Mesenchymal stem cell (in vitro differentiated cells and primary cell): Measurements from ENCODE around the gene LAYN.

Experiments used
- DNase-seq: peaks from one replicate; pipeline ENCODE4 v3.0.0-alpha.2; 2013
- H2AFZ ChIP-seq: one replicate; pipeline ENCODE4 v1.6.1; 2013; ENCODE audit warnings: low read depth, mild to moderate bottlenecking, control low read depth, inconsistent platforms, low read length, moderate library complexity
- H2AK5ac ChIP-seq: 2 replicates; pipeline ENCODE4 v1.6.1; 2013; ENCODE audit warnings: low read length, moderate library complexity, mild to moderate bottlenecking, inconsistent platforms; ENCODE audit not compliant: severe bottlenecking
- H2BK120ac ChIP-seq: one replicate; pipeline ENCODE4 v1.6.1; 2013; ENCODE audit warnings: low read depth, mild to moderate bottlenecking, inconsistent platforms, low read length, moderate library complexity
- H2BK12ac ChIP-seq, 2 experiments: one replicate each; pipeline ENCODE4 v1.6.1; 2013; ENCODE audit warnings: inconsistent platforms in 2 of 2, low read length in 2 of 2, mild to moderate bottlenecking in 2 of 2, moderate library complexity in 2 of 2, control low read depth in 1 of 2
- H2BK15ac ChIP-seq: one replicate; pipeline ENCODE4 v1.6.1; 2013; ENCODE audit warnings: mild to moderate bottlenecking, low read depth, inconsistent platforms; ENCODE audit not compliant: poor library complexity, severe bottlenecking
- H2BK5ac ChIP-seq: 2 replicates; pipeline ENCODE4 v1.6.1; 2013; ENCODE audit warnings: low read depth, mild to moderate bottlenecking, low read length, control low read depth, inconsistent platforms; ENCODE audit not compliant: poor library complexity, severe bottlenecking
- H3K14ac ChIP-seq, 2 experiments: one replicate each; pipeline ENCODE4 v1.6.1; 2013; ENCODE audit warnings: inconsistent platforms in 2 of 2, low read length in 2 of 2, control low read depth in 1 of 2, mild to moderate bottlenecking in 1 of 2, moderate library complexity in 1 of 2
- H3K18ac ChIP-seq, 2 experiments: one replicate each; pipeline ENCODE4 v1.6.1; 2013; ENCODE audit warnings: inconsistent platforms in 2 of 2, low read length in 2 of 2, control low read depth in 1 of 2, low read depth in 1 of 2, mild to moderate bottlenecking in 1 of 2
- H3K23ac ChIP-seq, 2 experiments: one replicate each; pipeline ENCODE4 v1.6.1; 2013; ENCODE audit warnings: inconsistent platforms in 2 of 2, low read length in 2 of 2, mild to moderate bottlenecking in 2 of 2, moderate library complexity in 2 of 2, control low read depth in 1 of 2
- H3K27ac ChIP-seq: 2 replicates; pipeline ENCODE4 v1.5.1; 2013; ENCODE audit warnings: mild to moderate bottlenecking, moderate library complexity, low read length, control low read depth, inconsistent platforms; ENCODE audit not compliant: poor library complexity, severe bottlenecking
- H3K27me3 ChIP-seq, 2 experiments: 2 replicates each; pipeline versions ENCODE4 v1.6.1 to v1.7.0; 2013; ENCODE audit warnings: low read length in 2 of 2, mild to moderate bottlenecking in 2 of 2, moderate library complexity in 2 of 2, control low read depth in 1 of 2, inconsistent platforms in 1 of 2; ENCODE audit not compliant: control insufficient read depth in 1 of 2, insufficient read depth in 1 of 2
- H3K36me3 ChIP-seq, 2 experiments: 2 replicates each; pipeline versions ENCODE4 v1.6.1 to v1.7.0; 2013; ENCODE audit warnings: low read length in 2 of 2, control low read depth in 1 of 2, inconsistent platforms in 1 of 2, low read depth in 1 of 2, mild to moderate bottlenecking in 1 of 2; ENCODE audit not compliant: insufficient read depth in 2 of 2, control insufficient read depth in 1 of 2
- H3K4ac ChIP-seq, 2 experiments: one replicate each; pipeline ENCODE4 v1.6.1; 2013; ENCODE audit warnings: inconsistent platforms in 2 of 2, low read length in 2 of 2, mild to moderate bottlenecking in 2 of 2, moderate library complexity in 2 of 2, control low read depth in 1 of 2, low read depth in 1 of 2
- H3K4me1 ChIP-seq: 2 replicates; pipeline ENCODE4 v1.6.1; 2013; ENCODE audit warnings: low read depth, low read length, control low read depth; ENCODE audit not compliant: control insufficient read depth, insufficient read depth
- H3K4me2 ChIP-seq: 2 replicates; pipeline ENCODE4 v1.6.1; 2013; ENCODE audit warnings: low read length, mild to moderate bottlenecking, inconsistent platforms; ENCODE audit not compliant: poor library complexity, severe bottlenecking
- H3K4me3 ChIP-seq, 2 experiments: 2 replicates each; pipeline versions ENCODE4 v1.5.1 to v1.7.0; 2013; ENCODE audit warnings: low read length in 2 of 2, mild to moderate bottlenecking in 2 of 2, control low read depth in 1 of 2, low read depth in 1 of 2; ENCODE audit not compliant: insufficient read depth in 1 of 2
- H3K79me1 ChIP-seq: replicated peaks from 2 replicates; pipeline ENCODE4 v1.6.1; 2013; ENCODE audit warnings: mild to moderate bottlenecking, control low read depth, low read length, inconsistent platforms; ENCODE audit not compliant: poor library complexity, severe bottlenecking
- H3K9ac ChIP-seq: 2 replicates; pipeline ENCODE4 v1.7.0; 2013; ENCODE audit warnings: mild to moderate bottlenecking, low read length, moderate library complexity
- H3K9me3 ChIP-seq: 2 replicates; pipeline ENCODE4 v1.7.0; 2013; ENCODE audit warnings: mild to moderate bottlenecking, low read length; ENCODE audit not compliant: control insufficient read depth
- H4K8ac ChIP-seq: one replicate; pipeline ENCODE4 v1.6.1; 2013; ENCODE audit warnings: inconsistent platforms, mild to moderate bottlenecking, low read length, moderate library complexity
- H4K91ac ChIP-seq: one replicate; pipeline ENCODE4 v1.6.1; 2013; ENCODE audit warnings: mild to moderate bottlenecking, low read length, inconsistent platforms
- WGBS: methylation state at CpG from one replicate; pipeline ENCODE4 v1.1.7; 2013; ENCODE audit warnings: mixed read lengths; 5-methylcytosine and 5-hydroxymethylcytosine counted together

Gene LAYN

GRCh38 chr11:111591187-111591960 lies 50.9 kb downstream of the LAYN start:
- DNase-seq = no peak
- H4K8ac ChIP-seq = no peak overlapping the region
- no peaks in the 10 kb centered on the region for H3K27me3 ChIP-seq
- no peak overlapping the region for H3K23ac ChIP-seq
- no peak overlapping the region for H2BK12ac ChIP-seq
- no peaks in the 10 kb centered on the region for H3K36me3 ChIP-seq
- H2AFZ ChIP-seq = no peak overlapping the region
- no peak overlapping the region for H2BK120ac ChIP-seq
- H4K91ac ChIP-seq = no peak overlapping the region
- H2BK15ac ChIP-seq = no peak overlapping the region
- H2AK5ac ChIP-seq = no peak overlapping the region
- H3K79me1 ChIP-seq = no peaks in the 10 kb centered on the region
- no peak overlapping the region for H3K18ac ChIP-seq
- 90% methylated on average over 4 of the region's 4 CpGs for WGBS
- H3K14ac ChIP-seq = no peak overlapping the region
- no peak overlapping the region for H2BK5ac ChIP-seq
- no peaks in the 10 kb centered on the region for H3K9me3 ChIP-seq
- no peak overlapping the region for H3K4me3 ChIP-seq
- H3K9ac ChIP-seq = no peak overlapping the region
- H3K4me2 ChIP-seq = no peak overlapping the region
- no peak overlapping the region for H3K27ac ChIP-seq
- H3K4me1 ChIP-seq = no peaks in the 10 kb centered on the region
- no peak overlapping the region for H3K4ac ChIP-seq

- Histone ChIP-seq H2BK120ac (no peak overlapping the region), H2AFZ (no peak overlapping the region), H3K36me3 (no peaks in the 10 kb centered on the region), H3K27ac (no peak overlapping the region), H3K4me2 (no peak overlapping the region), H2BK12ac (no peak overlapping the region), H2BK5ac (no peak overlapping the region), H3K79me1 (no peaks in the 10 kb centered on the region), H4K91ac (no peak overlapping the region), H2BK15ac (no peak overlapping the region), H3K4ac (no peak overlapping the region), H3K4me3 (no peak overlapping the region), H4K8ac (no peak overlapping the region), H3K23ac (no peak overlapping the region), H3K9ac (no peak overlapping the region), H3K4me1 (no peaks in the 10 kb centered on the region), H3K14ac (no peak overlapping the region), H3K9me3 (no peaks in the 10 kb centered on the region), H2AK5ac (no peak overlapping the region), H3K18ac (no peak overlapping the region), H3K27me3 (no peaks in the 10 kb centered on the region)
- no peak for DNase-seq
These were observed 52.0 kb downstream of the LAYN start for GRCh38 chr11:111592491-111592890.

GRCh38 chr11:111596319-111596718 lies 55.8 kb downstream of the LAYN start:
- Histone ChIP-seq H3K4me2 (no peak overlapping the region), H2BK12ac (no peak overlapping the region), H4K8ac (no peak overlapping the region), H2BK5ac (no peak overlapping the region), H3K36me3 (no peaks in the 10 kb centered on the region), H3K4me1 (no peaks in the 10 kb centered on the region), H3K4ac (no peak overlapping the region), H3K27ac (no peak overlapping the region), H2BK120ac (no peak overlapping the region), H3K4me3 (no peak overlapping the region), H2AK5ac (no peak overlapping the region), H3K23ac (no peak overlapping the region), H2AFZ (no peak overlapping the region), H2BK15ac (no peak overlapping the region), H3K14ac (no peak overlapping the region), H3K9ac (no peak overlapping the region), H3K9me3 (no peaks in the 10 kb centered on the region), H4K91ac (no peak overlapping the region), H3K18ac (no peak overlapping the region), H3K79me1 (no peaks in the 10 kb centered on the region), H3K27me3 (no peaks in the 10 kb centered on the region)
- no CpG with 5 or more reads among the region's 1 CpG for WGBS
- no peak for DNase-seq

DNA sequence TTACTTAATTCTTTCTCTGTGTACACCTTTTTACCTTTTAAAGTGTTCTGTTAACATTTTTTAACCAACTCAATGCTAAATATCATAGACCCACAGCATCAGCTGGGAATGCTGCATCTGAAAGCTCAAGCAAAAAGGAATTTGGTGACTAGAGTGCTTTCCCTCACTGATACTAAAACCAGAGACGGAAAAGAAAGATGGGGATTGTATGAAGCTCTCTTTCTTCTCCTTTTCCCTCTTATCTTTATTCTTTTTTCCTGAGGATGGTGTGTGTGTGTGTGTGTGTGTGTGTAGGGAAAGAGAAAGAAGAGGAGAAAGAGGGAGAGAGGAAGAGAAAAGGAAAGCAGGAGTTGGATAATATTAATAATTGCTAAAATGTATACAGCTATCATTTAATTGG lies 57.6 kb downstream of the LAYN start:
- Histone ChIP-seq H3K23ac (no peak overlapping the region), H4K8ac (no peak overlapping the region), H2AK5ac (no peak overlapping the region), H2BK120ac (no peak overlapping the region), H2BK5ac (no peak overlapping the region), H3K9me3 (no peaks in the 10 kb centered on the region), H3K4me3 (peak overlapping the region in 1 of 2 experiments; percentile 66), H3K4me2 (no peak overlapping the region), H3K14ac (no peak overlapping the region), H3K79me1 (no peaks in the 10 kb centered on the region), H2BK15ac (no peak overlapping the region), H2BK12ac (no peak overlapping the region), H3K18ac (no peak overlapping the region), H3K4me1 (peaks cover 2% of the 10 kb centered on the region), H3K9ac (peak overlapping the region; percentile 89), H2AFZ (no peak overlapping the region), H3K4ac (no peak overlapping the region), H3K27me3 (no peaks in the 10 kb centered on the region), H4K91ac (no peak overlapping the region), H3K36me3 (no peaks in the 10 kb centered on the region), H3K27ac (no peak overlapping the region)
- no peak for DNase-seq
- WGBS = no CpG with 5 or more reads among the region's 1 CpG
